SK-N-MC (cell line): ENCODE results near the gene FYB2.

Experiments used
- EZH2 ChIP-seq: fragments of 200-600 bp; sonication (generic); IDR thresholded peaks from one replicate; pipeline ENCODE4 v1.6.1; 2017; ENCODE audit warnings: antibody characterized with exemption
- POLR2AphosphoS5 ChIP-seq: IDR thresholded peaks from 2 replicates; pipeline ENCODE4 v1.6.1; 2012; ENCODE audit warnings: mild to moderate bottlenecking, low read depth, low read length, borderline replicate concordance

GRCh38 chr1:56838759-56839158 is 19.6 kb upstream of the FYB2 start:
- TF ChIP-seq POLR2AphosphoS5 (no peak), EZH2 (no peak)
